ENCODE measurements around the gene TRIM43B. TPM values are rescaled to one million over a fixed set of nuclear protein-coding genes. Genes with fewer than 3 reads are reported as not detected.

Gene TRIM43B
- total RNA-seq, 1 experiment from 2014 or later: not detected

DNA sequence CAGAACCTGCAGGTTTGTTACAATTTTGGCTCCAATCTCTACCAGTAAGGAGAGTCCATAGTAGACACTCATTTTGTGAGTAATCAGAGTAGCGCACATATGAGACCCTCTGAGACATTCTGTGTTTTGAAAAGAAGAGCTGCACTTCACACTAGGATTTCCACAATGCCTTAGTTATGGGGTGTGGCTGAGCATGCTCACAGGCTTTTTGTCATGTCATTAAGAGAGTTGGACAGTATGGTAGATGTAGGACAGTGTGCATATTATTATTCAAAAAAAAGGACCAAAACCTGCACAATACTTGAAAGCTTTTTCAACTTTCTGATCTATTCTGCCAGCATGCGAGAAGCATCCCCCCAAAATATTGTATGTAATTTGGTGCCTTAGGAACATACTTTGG, 24.9 kb upstream of the TRIM43B start:
- no peaks in the 10 kb centered on the region for H3K27me3 Mint-ChIP-seq (ENCODE audit: low read depth)
- Histone ChIP-seq H3K23me2 (ENCODE audit: insufficient read length, low read depth, low read length, poor library complexity, severe bottlenecking) (no peaks in the 10 kb centered on the region), H2AK5ac (ENCODE audit: insufficient read length, low read length) (no peak overlapping the region), H2AFZ (ENCODE audit: low read length) (no peak overlapping the region), H2BK12ac (ENCODE audit: insufficient read length, low read depth, low read length) (no peak overlapping the region), H4K8ac (replicated peaks; ENCODE audit: insufficient read length, low read depth, low read length) (no peak overlapping the region), H4K91ac (ENCODE audit: insufficient read length, low read depth, low read length) (no peak overlapping the region), H3K14ac (ENCODE audit: insufficient read depth, low read length) (no peak overlapping the region), H2BK120ac (ENCODE audit: low read depth, low read length, poor library complexity, severe bottlenecking) (no peak overlapping the region), H3K23ac (ENCODE audit: insufficient read length, low read depth, low read length) (no peak overlapping the region), H3K9me3 (ENCODE audit: control insufficient read depth, low read depth, low read length) (no peaks in the 10 kb centered on the region), H3K79me1 (ENCODE audit: insufficient read depth, low read depth, low read length, poor library complexity, severe bottlenecking) (no peaks in the 10 kb centered on the region), H2BK15ac (ENCODE audit: low read depth, low read length) (no peak overlapping the region), H3K4me2 (ENCODE audit: insufficient read depth, insufficient read length, low read length) (no peak overlapping the region), H4K5ac (ENCODE audit: insufficient read length, low read depth, low read length) (no peak overlapping the region), H3K56ac (ENCODE audit: insufficient read length, low read depth, low read length) (no peak overlapping the region), H2BK5ac (ENCODE audit: insufficient read length, low read length) (no peak overlapping the region), H3K4ac (ENCODE audit: low read depth, low read length) (no peak overlapping the region), H3K27me3 (ENCODE audit: insufficient read depth, low read length) (no peaks in the 10 kb centered on the region), H3T11ph (ENCODE audit: low read length) (no peak overlapping the region), H2BK20ac (ENCODE audit: low read depth, low read length, poor library complexity, severe bottlenecking) (no peak overlapping the region), H3K18ac (ENCODE audit: insufficient read length, low read depth, low read length) (no peak overlapping the region), H3K27ac (ENCODE audit: insufficient read length, low read depth, low read length) (no peak overlapping the region), H3K79me2 (ENCODE audit: insufficient read depth, low read length) (no peaks in the 10 kb centered on the region), H3K9ac (ENCODE audit: extremely low read depth, insufficient read length, low read length) (no peak overlapping the region), H4K20me1 (ENCODE audit: control insufficient read depth, insufficient read depth, insufficient read length) (no peaks in the 10 kb centered on the region), H3K4me1 (ENCODE audit: insufficient read depth, low read length) (no peaks in the 10 kb centered on the region)
- no CpG with 5 or more reads among the region's 2 CpGs for WGBS (ENCODE audit: extremely low coverage, insufficient read length, low lambda C conversion rate)
- H3K4me1 Mint-ChIP-seq: no peaks in the 10 kb centered on the region
- DNase-seq: no peak
- H3K4me3 Mint-ChIP-seq: no peak overlapping the region
- H3K27ac Mint-ChIP-seq: no peak overlapping the region
- H3K36me3 Mint-ChIP-seq (ENCODE audit: insufficient read depth in 1 of 3, low read depth in 3 of 3): no peaks in the 10 kb centered on the region
- H3K9me3 Mint-ChIP-seq: peaks cover 0 to 31% of the 10 kb centered on the region in 2 experiments; a peak in 2 of 5 replicates
- TF ChIP-seq, protein P1, sequence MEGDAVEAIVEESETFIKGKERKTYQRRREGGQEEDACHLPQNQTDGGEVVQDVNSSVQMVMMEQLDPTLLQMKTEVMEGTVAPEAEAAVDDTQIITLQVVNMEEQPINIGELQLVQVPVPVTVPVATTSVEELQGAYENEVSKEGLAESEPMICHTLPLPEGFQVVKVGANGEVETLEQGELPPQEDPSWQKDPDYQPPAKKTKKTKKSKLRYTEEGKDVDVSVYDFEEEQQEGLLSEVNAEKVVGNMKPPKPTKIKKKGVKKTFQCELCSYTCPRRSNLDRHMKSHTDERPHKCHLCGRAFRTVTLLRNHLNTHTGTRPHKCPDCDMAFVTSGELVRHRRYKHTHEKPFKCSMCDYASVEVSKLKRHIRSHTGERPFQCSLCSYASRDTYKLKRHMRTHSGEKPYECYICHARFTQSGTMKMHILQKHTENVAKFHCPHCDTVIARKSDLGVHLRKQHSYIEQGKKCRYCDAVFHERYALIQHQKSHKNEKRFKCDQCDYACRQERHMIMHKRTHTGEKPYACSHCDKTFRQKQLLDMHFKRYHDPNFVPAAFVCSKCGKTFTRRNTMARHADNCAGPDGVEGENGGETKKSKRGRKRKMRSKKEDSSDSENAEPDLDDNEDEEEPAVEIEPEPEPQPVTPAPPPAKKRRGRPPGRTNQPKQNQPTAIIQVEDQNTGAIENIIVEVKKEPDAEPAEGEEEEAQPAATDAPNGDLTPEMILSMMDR (conservative IDR thresholded peaks at IDR 0.05): no peak
